Nephron (organoid): Measurements from ENCODE around the gene KCNQ1.
"Not testable (repeated sequence)": the region's sequence is repeated elsewhere in the genome, so short reads cannot be mapped to it uniquely, and the experiment has no call there.

ENCODE experiments used
- H3K27ac Mint-ChIP-seq, 3 experiments: 2 replicates each; pipeline ENCODE4 v1.8.0; 2020; ENCODE audit warnings: mixed read lengths in 3 of 3, mild to moderate bottlenecking in 2 of 3, moderate library complexity in 1 of 3
- H3K27me3 Mint-ChIP-seq: 2 replicates; pipeline ENCODE4 v1.8.0; 2021; ENCODE audit warnings: low read depth, mild to moderate bottlenecking, moderate library complexity, mixed read lengths
- H3K36me3 Mint-ChIP-seq: 2 replicates; pipeline ENCODE4 v1.8.0; 2020; ENCODE audit warnings: low read depth, mixed read lengths
- H3K4me1 Mint-ChIP-seq: 2 replicates; pipeline ENCODE4 v1.8.0; 2020; ENCODE audit warnings: mixed read lengths
- H3K4me3 Mint-ChIP-seq, 3 experiments: 2 replicates each; pipeline ENCODE4 v1.8.0; 2020; ENCODE audit warnings: mild to moderate bottlenecking in 3 of 3, mixed read lengths in 3 of 3, moderate library complexity in 2 of 3
- H3K9me3 Mint-ChIP-seq: 2 replicates; pipeline ENCODE4 v1.8.0; 2020; ENCODE audit warnings: mixed read lengths
- CTCF ChIP-seq, 3 experiments: fragments of 200-600 bp; sonication (generic); IDR thresholded peaks; one replicate each; pipeline ENCODE4 v1.5.0; 2021; ENCODE audit warnings: antibody characterized with exemption in 3 of 3; ENCODE audit not compliant: unreplicated experiment in 3 of 3

KCNQ1 gene

GRCh38 chr11:2474059-2474901 lies 29.5 kb downstream of the KCNQ1 start:
- no peak overlapping the region for H3K4me3 Mint-ChIP-seq
- TF ChIP-seq CTCF (IDR thresholded peaks at IDR 0.05; ENCODE audit: unreplicated experiment in 3 of 3): no peak
- peaks cover 5% of the 10 kb centered on the region for H3K9me3 Mint-ChIP-seq
- H3K27ac Mint-ChIP-seq: peak overlapping the region in 1 of 3 experiments; percentile 1
- H3K27me3 Mint-ChIP-seq: peaks cover 26% of the 10 kb centered on the region
- H3K4me1 Mint-ChIP-seq: peaks cover 23% of the 10 kb centered on the region
- no peaks in the 10 kb centered on the region for H3K36me3 Mint-ChIP-seq

GRCh38 chr11:2475136-2475918 lies 30.5 kb downstream of the KCNQ1 start:
- no peak for TF ChIP-seq CTCF (IDR thresholded peaks at IDR 0.05; ENCODE audit: unreplicated experiment in 3 of 3)
- Mint-ChIP-seq H3K36me3 (peaks cover 4% of the 10 kb centered on the region), H3K4me3 (peak overlapping the region in 1 of 3 experiments; percentile 25), H3K9me3 (peaks cover 13% of the 10 kb centered on the region), H3K27ac (peak overlapping the region in 2 of 3 experiments; percentile 1 to 11), H3K4me1 (peaks cover 23% of the 10 kb centered on the region), H3K27me3 (peaks cover 25% of the 10 kb centered on the region)

GRCh38 chr11:2477254-2477653 lies 32.4 kb downstream of the KCNQ1 start:
- Mint-ChIP-seq H3K4me1 (peaks cover 14% of the 10 kb centered on the region), H3K9me3 (peaks cover 24% of the 10 kb centered on the region), H3K36me3 (peaks cover 4% of the 10 kb centered on the region), H3K27ac (no peak overlapping the region), H3K27me3 (peaks cover 21% of the 10 kb centered on the region), H3K4me3 (no peak overlapping the region)
- no peak for TF ChIP-seq CTCF (IDR thresholded peaks at IDR 0.05; ENCODE audit: unreplicated experiment in 3 of 3)

- TF ChIP-seq CTCF (IDR thresholded peaks at IDR 0.05; ENCODE audit: unreplicated experiment in 3 of 3): no peak
- no peak overlapping the region for H3K4me3 Mint-ChIP-seq
- H3K9me3 Mint-ChIP-seq: peaks cover 25% of the 10 kb centered on the region
- peaks cover 4% of the 10 kb centered on the region for H3K36me3 Mint-ChIP-seq
- no peak overlapping the region for H3K27ac Mint-ChIP-seq
- H3K4me1 Mint-ChIP-seq: peaks cover 14% of the 10 kb centered on the region
- peaks cover 27% of the 10 kb centered on the region for H3K27me3 Mint-ChIP-seq
Observed at GRCh38 chr11:2477936-2478335, 33.1 kb downstream of the KCNQ1 start.

- H3K27ac Mint-ChIP-seq, H3K4me1 Mint-ChIP-seq, H3K4me3 Mint-ChIP-seq, H3K36me3 Mint-ChIP-seq: not testable (repeated sequence)
- peaks cover 43% of the 10 kb centered on the region for H3K27me3 Mint-ChIP-seq
- peaks cover 26% of the 10 kb centered on the region for H3K9me3 Mint-ChIP-seq
Observed at GRCh38 chr11:2480067-2480873, 35.5 kb downstream of the KCNQ1 start.

GRCh38 chr11:2480874-2481220 lies 36.0 kb downstream of the KCNQ1 start:
- peaks cover 48% of the 10 kb centered on the region for H3K27me3 Mint-ChIP-seq
- no peak overlapping the region for H3K4me3 Mint-ChIP-seq
- H3K4me1 Mint-ChIP-seq: peaks cover under 1% of the 10 kb centered on the region
- H3K27ac Mint-ChIP-seq: no peak overlapping the region
- H3K36me3 Mint-ChIP-seq: peaks cover 4% of the 10 kb centered on the region
- TF ChIP-seq CTCF (IDR thresholded peaks at IDR 0.05; ENCODE audit: unreplicated experiment in 3 of 3): no peak
- peaks cover 31% of the 10 kb centered on the region for H3K9me3 Mint-ChIP-seq
